GM18526 (cell line): ENCODE results near the gene PFKM.

Experiments
- POLR2A ChIP-seq: IDR thresholded peaks from 3 replicates; pipeline ENCODE4 v1.6.1; 2011; ENCODE audit not compliant: insufficient read length; ENCODE audit errors: extremely low read depth

Gene PFKM

DNA sequence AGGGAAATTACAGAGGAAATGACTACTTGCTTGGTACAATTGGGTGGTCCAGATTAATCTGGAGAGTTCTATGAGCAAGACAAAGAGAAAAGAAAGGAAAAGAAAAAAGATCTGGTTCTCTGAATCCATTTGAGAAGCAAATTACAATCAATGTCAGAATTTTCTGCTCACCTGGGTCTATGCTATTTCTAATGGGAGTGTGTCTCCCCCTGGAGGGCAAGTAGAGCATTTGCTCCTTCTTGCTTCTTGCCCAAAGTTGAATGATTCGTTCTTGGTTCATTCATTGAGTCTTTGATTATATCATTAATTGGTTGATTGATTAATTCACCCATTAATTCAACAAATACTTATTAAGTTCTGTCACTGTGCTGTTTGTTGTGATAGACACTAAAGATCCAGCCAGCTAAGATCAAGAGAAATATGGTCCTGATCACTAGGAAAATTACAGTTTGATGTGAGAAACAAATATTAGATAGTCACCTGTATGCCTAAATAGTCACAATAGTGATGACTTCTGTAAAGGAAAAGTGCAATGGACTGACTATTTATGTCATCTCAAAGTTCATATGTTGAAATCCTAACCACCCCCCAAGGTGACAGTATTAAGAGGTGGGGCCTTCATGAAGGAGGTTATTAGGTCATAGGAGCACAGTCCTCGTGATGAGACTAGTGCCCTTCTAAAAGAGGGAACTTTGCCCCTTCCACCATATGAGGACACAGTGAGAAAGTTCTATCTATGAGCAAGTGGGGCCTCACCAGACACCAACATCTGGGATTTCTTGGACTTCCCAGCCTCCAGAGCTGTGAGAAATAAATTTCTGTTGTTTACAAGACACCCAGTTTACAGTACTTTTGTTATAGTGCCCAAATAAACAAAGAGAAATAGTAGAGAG lies 46.2 kb downstream of the PFKM start:
- no peak for TF ChIP-seq POLR2A

DNA sequence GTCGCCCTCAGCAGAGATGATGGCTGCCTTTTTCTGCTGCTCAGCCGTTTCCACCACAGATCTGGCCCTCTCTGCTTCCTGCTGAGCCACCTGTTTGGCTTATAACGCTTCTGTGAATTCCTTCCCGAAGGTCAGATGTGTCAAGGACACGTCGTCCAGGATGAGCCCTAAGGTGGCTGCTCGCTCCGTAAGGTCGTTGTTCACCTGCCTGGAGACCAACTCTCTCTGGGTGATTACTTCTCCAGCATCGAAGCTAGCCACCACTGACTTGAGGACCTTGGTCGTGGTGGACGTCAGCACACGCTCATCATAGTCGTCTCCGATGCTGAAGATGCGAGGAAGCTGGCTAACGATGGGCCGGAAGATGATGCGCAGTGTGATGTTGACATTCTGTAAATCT lies 49.8 kb downstream of the PFKM start:
- TF ChIP-seq POLR2A: no peak

DNA sequence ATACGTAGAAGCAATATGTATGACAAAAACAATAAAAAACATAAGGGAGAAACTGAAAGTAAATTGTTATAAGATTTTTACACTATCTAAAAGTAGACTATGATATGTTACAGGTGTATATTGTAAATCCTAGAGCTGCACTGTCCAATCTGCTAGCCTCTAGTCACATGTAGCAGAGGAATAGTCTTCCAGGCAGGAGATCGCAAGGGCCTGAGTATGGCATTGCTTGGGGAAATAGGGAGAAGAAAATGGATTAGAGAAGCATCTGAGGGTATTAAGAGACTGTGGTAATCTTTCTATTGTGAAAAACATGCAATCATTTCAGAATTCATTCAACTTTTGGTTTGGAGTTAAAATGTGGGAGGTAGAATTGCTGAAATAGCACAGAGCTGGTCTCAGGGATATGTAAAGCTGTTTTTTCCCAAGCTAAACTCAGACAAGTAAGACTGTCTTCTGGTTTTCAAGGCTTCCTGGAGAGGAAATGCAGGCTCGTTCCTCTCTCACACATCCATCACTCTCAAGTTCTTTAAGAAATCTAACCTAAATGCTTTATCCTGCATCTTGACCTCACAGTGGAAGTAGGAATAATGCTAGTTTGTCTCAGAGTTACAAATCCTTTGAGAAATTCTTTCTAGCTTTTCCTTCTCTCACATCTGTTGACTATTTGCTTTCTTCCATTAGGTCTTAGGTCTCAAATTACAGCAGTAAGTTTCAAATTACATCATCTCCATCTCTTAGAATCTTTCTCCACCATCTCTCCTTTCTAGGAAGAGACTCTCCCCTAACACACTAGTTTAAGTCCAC lies 56.7 kb downstream of the PFKM start:
- TF ChIP-seq POLR2A: no peak

DNA sequence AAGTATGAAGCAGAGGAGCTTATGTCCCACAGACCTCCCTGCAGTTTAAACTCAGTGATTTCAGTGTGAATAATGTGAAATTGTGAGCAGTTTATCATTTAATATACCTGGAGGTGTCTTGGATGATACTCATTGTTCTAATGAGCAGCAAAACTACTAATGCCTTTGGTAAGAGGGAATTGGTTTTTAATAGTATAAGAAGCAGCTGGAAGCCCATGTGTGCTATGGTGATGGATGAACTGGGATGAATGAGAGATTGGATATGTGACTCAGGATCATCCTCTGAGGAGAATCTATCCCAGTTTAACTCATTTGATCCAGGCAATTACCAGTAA lies 57.2 kb downstream of the PFKM start:
- TF ChIP-seq POLR2A: no peak

DNA sequence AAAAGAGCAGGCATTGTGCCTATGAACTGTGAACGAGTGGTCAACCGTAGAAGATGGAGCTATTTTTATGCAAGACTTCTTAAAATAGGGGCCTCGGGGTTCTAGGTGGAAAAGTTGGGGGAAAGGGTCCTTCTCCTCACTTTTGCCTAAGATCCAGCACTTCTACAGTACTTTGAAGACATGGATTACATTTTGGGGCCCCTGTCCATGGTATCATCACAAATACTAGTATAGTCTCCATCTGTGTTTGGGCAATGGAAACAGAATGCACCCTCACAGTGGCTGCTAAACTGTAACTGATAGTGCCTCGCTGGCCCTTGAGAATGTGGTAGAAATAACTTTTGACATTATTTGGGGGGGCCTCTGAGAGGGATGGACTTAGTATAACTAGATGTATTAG lies 58.8 kb downstream of the PFKM start:
- no peak for TF ChIP-seq POLR2A

DNA sequence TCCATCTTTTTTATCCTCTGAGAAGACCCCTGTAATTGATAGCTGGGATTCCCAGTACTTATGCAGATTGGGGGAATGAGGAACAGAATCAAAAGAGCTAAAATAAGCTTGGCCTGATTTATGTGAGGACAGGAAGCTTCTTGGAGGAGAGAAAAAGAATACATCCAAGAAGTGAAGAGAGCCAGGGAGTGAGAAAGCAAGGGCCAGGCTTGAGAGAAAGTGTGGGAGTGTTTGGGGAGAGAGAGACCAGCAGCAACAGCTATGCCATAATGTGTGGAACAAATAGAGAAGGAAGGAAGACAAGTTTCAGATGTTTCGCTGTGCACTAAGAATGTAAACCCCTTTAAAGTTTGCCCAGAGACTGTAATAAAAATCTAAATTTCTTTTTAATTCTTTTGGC lies 60.3 kb downstream of the PFKM start:
- TF ChIP-seq POLR2A: no peak

DNA sequence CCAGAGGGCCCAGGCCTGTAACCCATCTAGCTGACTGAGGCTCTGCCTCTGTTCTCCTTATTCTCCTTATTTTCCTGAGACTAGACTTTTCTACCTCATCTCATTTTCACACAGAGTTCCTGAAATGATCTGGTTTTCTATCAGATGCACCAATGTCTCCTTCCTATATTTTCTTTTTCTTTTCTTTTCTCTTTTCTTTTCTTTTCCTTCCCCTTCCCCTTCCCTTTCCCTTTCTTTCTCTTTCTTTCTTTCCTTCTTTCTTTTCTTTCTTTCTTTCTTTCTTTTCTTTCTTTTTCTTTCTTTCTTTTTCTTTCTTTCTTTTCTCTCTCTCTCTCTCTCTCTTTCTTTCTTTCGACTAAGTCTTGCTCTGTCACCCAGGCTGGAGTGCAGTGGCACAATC lies 61.3 kb downstream of the PFKM start:
- no peak for TF ChIP-seq POLR2A

DNA sequence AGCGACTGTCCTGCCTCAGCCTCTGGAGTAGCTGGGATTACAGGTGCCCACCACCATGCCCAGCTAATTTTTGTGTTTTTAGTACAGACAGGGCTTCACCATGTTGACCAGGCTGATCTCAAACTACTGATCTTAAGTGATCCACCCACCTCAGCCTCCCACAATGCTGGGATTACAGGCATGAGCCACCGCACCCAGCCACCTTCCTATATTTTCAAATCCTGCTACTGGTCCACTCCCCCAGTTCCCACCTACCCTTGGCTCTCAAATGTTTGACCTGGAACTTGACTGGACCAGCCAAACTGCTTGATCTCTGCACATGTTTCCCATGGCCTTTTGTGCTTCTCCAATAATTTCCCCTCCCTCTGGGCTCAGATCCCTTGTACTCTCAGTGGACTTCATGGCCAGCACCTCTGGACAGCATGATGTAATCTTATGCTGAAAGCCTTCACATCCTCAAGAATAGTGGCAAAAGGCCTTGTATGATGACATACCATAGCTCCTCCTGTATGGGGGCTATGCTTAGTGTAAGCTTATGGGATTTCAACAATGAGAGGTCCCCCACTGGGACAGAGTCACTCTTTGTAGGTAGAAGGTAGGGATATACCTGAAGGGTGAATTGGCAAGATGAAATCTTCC lies 61.8 kb downstream of the PFKM start:
- no peak for TF ChIP-seq POLR2A

DNA sequence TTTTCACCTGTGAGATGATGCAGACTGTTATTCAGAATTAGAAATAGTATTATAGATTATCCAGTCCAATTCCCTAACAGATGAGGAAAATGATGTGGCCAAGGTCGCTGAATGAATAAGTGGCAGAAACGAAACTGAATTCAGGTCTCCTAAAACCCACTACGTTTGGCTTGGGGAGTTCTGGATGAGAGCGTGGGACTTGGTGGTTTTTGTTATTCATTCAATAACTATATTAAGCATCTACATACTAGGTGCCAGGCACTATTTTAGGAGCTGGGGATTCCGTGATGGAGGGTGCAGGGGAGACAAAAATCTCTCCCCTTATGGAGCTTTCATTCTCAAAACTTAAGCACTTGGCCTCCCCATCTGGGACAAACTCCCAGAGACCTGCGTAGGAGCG lies 63.5 kb downstream of the PFKM start:
- TF ChIP-seq POLR2A: no peak

DNA sequence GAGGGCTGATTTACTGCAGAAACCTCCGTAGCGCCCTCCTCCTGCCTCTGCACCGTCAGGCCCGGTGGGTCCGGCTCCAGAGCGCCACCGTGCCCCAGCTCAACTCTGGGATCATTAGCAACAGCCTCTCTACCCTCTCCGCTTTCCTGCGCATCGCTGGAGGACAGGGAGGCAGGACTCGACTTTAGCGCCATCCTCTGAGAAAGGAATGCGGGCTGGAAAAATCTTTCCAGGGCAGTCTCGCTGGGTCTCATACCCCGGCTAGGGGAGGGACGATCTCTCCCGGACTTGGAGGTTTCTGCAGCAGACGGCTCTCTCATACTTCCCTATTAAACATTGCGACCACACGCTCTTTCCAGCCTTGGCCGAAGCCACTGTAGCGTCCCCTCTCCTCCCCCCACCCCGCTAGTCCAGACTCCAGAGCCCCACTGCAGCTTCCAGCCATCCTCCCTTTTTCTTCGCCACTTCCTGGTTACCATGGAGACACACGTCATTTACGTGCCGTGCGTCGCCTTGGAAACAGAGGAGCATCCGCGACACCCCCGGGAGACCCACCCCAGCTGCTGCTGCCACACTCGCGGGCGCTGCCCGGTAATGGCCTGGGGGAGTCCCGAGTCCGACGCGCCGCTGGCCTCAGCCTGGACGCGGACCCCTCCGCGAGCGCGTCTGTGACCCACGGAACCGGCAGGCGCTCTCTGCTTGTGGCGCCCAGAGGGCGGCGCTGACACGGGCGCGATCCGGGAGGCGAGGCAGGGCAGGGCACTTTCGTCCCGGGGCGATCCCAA lies 64.1 kb downstream of the PFKM start, which contains the start of gene CCDC184:
CCDC184 (plus strand) TSS at position 554 of the 785 bp plus-strand sequence. CDS start 479 bp downstream, outside the sequence.
- no peak for TF ChIP-seq POLR2A

DNA sequence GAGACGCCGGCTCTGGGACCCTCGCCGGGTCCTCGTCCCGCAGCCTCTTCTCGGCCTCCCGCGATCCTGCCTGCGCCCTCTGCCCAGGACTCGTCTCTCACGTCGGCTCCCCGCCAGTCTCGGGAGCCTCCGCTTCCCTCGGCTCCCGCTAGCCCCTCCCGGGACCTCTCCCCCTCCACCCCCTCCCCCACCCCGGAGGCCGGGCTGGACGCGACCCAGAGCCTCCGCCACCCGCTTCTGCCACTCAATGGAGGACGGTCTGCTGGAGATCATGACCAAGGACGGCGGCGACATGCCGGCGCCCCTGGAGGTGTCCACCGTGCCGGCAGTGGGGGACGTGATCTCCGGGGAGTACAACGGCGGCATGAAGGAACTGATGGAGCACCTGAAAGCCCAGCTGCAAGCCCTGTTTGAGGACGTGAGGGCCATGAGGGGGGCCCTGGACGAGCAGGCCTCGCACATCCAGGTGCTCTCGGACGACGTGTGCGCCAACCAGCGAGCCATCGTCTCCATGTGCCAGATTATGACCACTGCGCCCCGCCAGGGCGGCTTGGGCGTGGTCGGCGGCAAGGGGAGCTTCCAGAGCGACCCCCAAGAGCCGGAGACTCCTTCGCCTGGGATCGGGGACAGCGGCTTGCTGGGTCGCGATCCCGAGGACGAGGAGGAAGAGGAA lies 64.8 kb downstream of the PFKM start:
- no peak for TF ChIP-seq POLR2A

DNA sequence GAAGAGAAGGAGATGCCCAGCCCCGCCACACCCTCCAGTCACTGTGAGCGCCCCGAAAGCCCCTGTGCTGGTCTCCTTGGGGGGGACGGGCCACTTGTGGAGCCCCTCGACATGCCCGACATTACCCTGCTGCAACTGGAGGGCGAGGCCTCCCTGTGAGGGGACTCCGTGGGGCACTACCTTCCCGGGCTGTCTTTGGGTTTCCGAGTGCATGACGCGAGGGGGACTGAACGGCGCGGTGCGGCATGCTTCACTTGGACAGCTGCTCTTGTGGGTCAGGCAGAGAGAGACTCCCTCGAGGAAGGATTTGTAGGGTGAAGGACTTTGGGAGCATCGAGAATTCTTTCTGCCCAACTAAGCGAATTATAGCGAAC lies 65.4 kb downstream of the PFKM start:
- TF ChIP-seq POLR2A: no peak

DNA sequence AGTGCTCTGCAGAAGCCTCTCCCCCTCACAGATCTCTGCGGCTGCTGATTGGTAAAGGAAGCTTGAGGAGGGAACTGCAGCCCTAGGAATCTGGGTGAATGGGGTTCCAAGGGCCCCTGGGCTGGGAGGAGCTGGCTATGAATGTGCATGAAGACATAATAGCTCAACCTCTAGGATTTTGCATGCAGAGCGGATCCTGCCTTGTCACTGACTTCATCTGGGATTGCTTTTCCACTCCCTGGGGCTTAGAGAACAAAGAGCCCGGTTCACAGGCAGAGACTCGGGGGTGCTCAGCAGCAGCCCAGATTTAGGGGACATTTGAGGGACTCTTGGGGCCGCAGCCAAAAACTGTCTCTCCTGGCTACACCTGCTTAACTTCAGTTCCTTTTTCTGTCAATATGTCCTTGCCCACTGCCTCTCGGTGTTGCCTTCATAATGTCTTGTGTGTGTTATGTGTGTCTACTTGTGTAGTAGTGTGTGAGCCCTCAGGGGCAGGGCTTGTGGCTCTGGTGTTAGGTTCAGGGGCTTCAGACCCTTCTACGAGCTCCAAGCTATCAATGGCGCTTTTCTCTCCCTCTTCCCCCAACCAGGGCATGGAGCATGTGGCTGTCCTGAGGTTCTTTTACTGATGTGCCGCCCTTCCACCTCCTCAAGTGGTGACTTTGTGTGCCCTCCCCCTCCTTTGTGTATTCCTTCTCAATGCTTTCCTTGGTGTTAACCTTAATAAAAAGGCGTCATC lies 66.2 kb downstream of the PFKM start:
- no peak for TF ChIP-seq POLR2A
